ENCODE measurements around the gene TIMMDC1.

- TF ChIP-seq CTCF (IDR thresholded peaks at IDR 0.05) (no peak), POLR2A (IDR thresholded peaks at IDR 0.05) (no peak)
Measured at GRCh38 chr3:119510690-119511089, 12.3 kb downstream of the TIMMDC1 start.

Data from ovary (tissue), 3 donors.